ENCODE results near the gene RP9. TPM values are rescaled to one million over a fixed set of nuclear protein-coding genes. Genes with fewer than 3 reads are reported as not detected.

The RP9 gene
- total and polyA plus RNA-seq, 9 of the 15 experiments (the other 6 are each of a cell fraction or from before 2014, with no cell fraction given): 10.7 to 44.8 (median 33.4) TPM

GRCh38 chr7:33054261-33054964 lies 54.8 kb downstream of the RP9 start (continued):
- no peak for TF ChIP-seq ETS2 (tag; IDR thresholded peaks at IDR 0.05; ENCODE audit: borderline replicate concordance, poor library complexity, severe bottlenecking)
- no peak for TF ChIP-seq ZNF431 (CRISPR knock-in tag; IDR thresholded peaks at IDR 0.05)
- peak; percentile 69 for TF ChIP-seq SOX6 (IDR thresholded peaks at IDR 0.05)
- no peak for TF ChIP-seq ZNF584 (CRISPR knock-in tag; IDR thresholded peaks at IDR 0.05; ENCODE audit: low read depth)
- no peak for TF ChIP-seq HOXB6 (CRISPR knock-in tag; IDR thresholded peaks at IDR 0.05; ENCODE audit: borderline replicate concordance)
- no peak for TF ChIP-seq ZNF224 (CRISPR knock-in tag; IDR thresholded peaks at IDR 0.05)
- TF ChIP-seq PYGO2 (tag; IDR thresholded peaks at IDR 0.05): no peak
- TF ChIP-seq MAFG (tag; conservative IDR thresholded peaks at IDR 0.05): peak; percentile 49; the same call in 1 of the 2 replicates
- TF ChIP-seq RREB1 (CRISPR knock-in tag; IDR thresholded peaks at IDR 0.05): no peak
- no peak for TF ChIP-seq ELK3 (CRISPR knock-in tag; IDR thresholded peaks at IDR 0.05)
- peak; percentile 56 for TF ChIP-seq SMARCA4 (IDR thresholded peaks at IDR 0.05)
- no peak for TF ChIP-seq JUNB (CRISPR knock-in tag; conservative IDR thresholded peaks at IDR 0.05)
- no peak for TF ChIP-seq CBX8 (IDR thresholded peaks at IDR 0.05; ENCODE audit: borderline replicate concordance, extremely low read depth, low read depth, low read length, poor library complexity, severe bottlenecking)
- 0 out of 2 replicates have a peak, but pooled peaks have one; percentile 15 for TF ChIP-seq CXXC5 (CRISPR knock-in tag; IDR thresholded peaks at IDR 0.05)
- no peak for TF ChIP-seq IRF2 (CRISPR knock-in tag; IDR thresholded peaks at IDR 0.05)
- TF ChIP-seq TEAD4 (IDR thresholded peaks at IDR 0.05; ENCODE audit: low read length): peak; percentile 29; the same call in 1 of the 2 replicates
- no peak for TF ChIP-seq TEAD4 (CRISPR knock-in tag; IDR thresholded peaks at IDR 0.05; ENCODE audit: borderline replicate concordance)
- no peak for TF ChIP-seq FOXJ3 (CRISPR knock-in tag; IDR thresholded peaks at IDR 0.05)
- no peak for TF ChIP-seq CEBPG (CRISPR knock-in tag; IDR thresholded peaks at IDR 0.05)
- peak; percentile 32 to 79; a peak in 3 of 4 replicates for TF ChIP-seq CEBPG (tag; conservative IDR thresholded peaks at IDR 0.05 in 1 of 2, IDR thresholded peaks at IDR 0.05 in 1 of 2)
- TF ChIP-seq MEIS2 (IDR thresholded peaks at IDR 0.05; ENCODE audit: partially characterized antibody): peak; percentile 89
- TF ChIP-seq USF1 (CRISPR knock-in tag; IDR thresholded peaks at IDR 0.05): no peak
